Activated CD8-positive, alpha-beta T cell treated with anti-CD3 and anti-CD28 coated beads for 36 hours (primary cell): ENCODE data around the gene MYL6. TPM values are rescaled to one million over a fixed set of nuclear protein-coding genes. Genes with fewer than 3 reads are reported as not detected.

ENCODE experiments used
- ATAC-seq: fragments of 200-7000 bp; cut with Tn5 transposase; one replicate; pipeline ENCODE4 v1.10.0; 2021; ENCODE audit warnings: mild to moderate bottlenecking, moderate library complexity
- CTCF ChIA-PET: fragments of 350-600 bp; sonication (Branson Sonifier 250); formaldehyde crosslinking; loops from one replicate; lab custom pipeline; 2021; ENCODE audit warnings: antibody characterized with exemption; lab: Charles Lee
- POLR2A ChIA-PET: fragments of 350-600 bp; sonication (Branson Sonifier 250); formaldehyde crosslinking; loops from one replicate; lab custom pipeline; 2021; ENCODE audit warnings: antibody characterized with exemption; lab: Charles Lee
- DNase-seq: peaks from one replicate; pipeline ENCODE4 v3.0.0-alpha.2; 2020
- H3K27ac Mint-ChIP-seq: one replicate; pipeline ENCODE4 v1.8.0; 2021; ENCODE audit warnings: mild to moderate bottlenecking, mixed read lengths
- H3K27me3 Mint-ChIP-seq: one replicate; pipeline ENCODE4 v1.8.0; 2021; ENCODE audit warnings: mixed read lengths
- H3K36me3 Mint-ChIP-seq: one replicate; pipeline ENCODE4 v1.8.0; 2021; ENCODE audit warnings: low read depth, mixed read lengths
- H3K4me1 Mint-ChIP-seq: one replicate; pipeline ENCODE4 v1.8.0; 2021; ENCODE audit warnings: low read depth, mixed read lengths
- H3K4me3 Mint-ChIP-seq: one replicate; pipeline ENCODE4 v1.8.0; 2021; ENCODE audit warnings: mild to moderate bottlenecking, moderate library complexity, mixed read lengths
- H3K9me3 Mint-ChIP-seq: one replicate; pipeline ENCODE4 v1.8.0; 2021; ENCODE audit warnings: mixed read lengths
- intact Hi-C: fragments of 100-400 bp; cut with micrococcal nuclease; formaldehyde crosslinking; loops from one replicate; pipeline ENCODE4 v1.10.0; 2022
- total RNA-seq, 2 experiments: library from RNA; stranded (reverse); gene quantifications; one replicate each; pipeline ENCODE4 v1.2.3, GENCODE V29; 2021
- TF ChIP-seq, protein P1 (sequence below): fragments of 200-600 bp; IDR thresholded peaks from one replicate; pipeline ENCODE4 v1.8.0; 2022; ENCODE audit warnings: antibody characterized with exemption, mild to moderate bottlenecking

The MYL6 gene
- total RNA-seq, 2 experiments from 2014 or later = 647 to 663 TPM

DNA sequence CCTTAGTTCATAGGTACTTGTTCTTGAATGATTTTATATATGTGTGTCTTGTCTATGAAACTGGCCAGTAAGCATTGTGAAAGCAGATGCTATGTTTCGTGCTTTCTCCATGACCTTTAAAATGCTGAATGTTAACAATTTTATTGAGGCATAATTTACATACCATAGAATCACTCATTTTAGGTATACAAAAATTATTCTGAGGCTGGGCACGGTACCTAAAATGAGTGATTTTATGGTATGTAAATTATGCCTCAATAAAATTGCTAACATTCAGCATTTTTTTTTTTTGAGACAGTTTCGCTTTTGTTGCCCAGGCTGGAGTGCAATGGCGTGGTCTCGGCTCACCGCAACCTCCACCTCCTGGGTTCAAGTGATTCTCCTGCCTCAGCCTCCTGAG lies 23.3 kb upstream of the MYL6 start:
- Mint-ChIP-seq H3K4me3 (no peak overlapping the region), H3K4me1 (peaks cover 66% of the 10 kb centered on the region), H3K9me3 (no peaks in the 10 kb centered on the region), H3K27me3 (no peaks in the 10 kb centered on the region), H3K27ac (no peak overlapping the region), H3K36me3 (peaks cover 85% of the 10 kb centered on the region)
- CTCF ChIA-PET = interaction anchor here (4.1 kb wide), 1 partner anchor 8 kb away, joined by 18 read pairs; the partner anchor contains the start of gene ESYT1
- POLR2A ChIA-PET = interaction anchor here (0.9 to 1.3 kb wide), 3 partner anchors 10 to 17 kb away, joined by 3 to 4 read pairs (median 3); no protein-coding TSS in a partner anchor
- no peak for DNase-seq
- no peak for ATAC-seq
- intact Hi-C loops = no loop called here
- TF ChIP-seq, protein P1, sequence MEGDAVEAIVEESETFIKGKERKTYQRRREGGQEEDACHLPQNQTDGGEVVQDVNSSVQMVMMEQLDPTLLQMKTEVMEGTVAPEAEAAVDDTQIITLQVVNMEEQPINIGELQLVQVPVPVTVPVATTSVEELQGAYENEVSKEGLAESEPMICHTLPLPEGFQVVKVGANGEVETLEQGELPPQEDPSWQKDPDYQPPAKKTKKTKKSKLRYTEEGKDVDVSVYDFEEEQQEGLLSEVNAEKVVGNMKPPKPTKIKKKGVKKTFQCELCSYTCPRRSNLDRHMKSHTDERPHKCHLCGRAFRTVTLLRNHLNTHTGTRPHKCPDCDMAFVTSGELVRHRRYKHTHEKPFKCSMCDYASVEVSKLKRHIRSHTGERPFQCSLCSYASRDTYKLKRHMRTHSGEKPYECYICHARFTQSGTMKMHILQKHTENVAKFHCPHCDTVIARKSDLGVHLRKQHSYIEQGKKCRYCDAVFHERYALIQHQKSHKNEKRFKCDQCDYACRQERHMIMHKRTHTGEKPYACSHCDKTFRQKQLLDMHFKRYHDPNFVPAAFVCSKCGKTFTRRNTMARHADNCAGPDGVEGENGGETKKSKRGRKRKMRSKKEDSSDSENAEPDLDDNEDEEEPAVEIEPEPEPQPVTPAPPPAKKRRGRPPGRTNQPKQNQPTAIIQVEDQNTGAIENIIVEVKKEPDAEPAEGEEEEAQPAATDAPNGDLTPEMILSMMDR = no peak

DNA sequence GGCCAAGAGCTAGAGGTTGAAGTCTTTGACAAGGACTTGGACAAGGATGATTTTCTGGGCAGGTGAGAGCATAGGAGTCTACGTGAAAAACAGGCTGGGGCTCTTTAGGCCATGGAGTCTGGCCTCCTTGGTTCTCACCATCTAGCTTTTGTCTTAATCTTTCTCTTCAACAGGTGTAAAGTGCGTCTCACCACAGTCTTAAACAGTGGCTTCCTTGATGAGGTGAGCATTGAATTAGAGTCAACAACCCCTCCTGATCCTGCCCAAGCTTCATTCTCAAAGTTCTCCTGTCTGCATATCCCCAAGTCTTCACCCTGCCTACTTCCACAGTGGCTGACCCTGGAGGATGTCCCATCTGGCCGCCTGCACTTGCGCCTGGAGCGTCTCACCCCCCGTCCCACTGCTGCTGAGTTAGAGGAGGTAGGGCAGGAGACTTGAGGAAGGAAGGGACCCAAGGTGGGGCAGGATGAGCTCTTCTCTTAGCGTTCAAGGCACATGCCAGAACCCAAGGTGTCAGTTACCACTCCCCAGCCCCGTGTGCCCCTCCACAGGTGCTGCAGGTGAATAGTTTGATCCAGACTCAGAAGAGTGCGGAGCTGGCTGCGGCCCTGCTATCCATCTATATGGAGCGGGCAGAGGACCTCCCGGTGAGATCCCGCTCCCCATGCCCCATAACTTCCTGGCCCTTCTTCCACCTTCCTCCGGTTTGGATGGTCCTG lies 20.1 kb upstream of the MYL6 start:
- CTCF ChIA-PET = interaction anchor here (0.7 to 4.1 kb wide), 7 partner anchors 11 to 326 kb away, joined by 3 to 20 read pairs (median 4); partner anchors contain the start of genes ESYT1 and MYL6B
- intact Hi-C loops = no loop called here
- H3K27ac Mint-ChIP-seq = peak overlapping the region; percentile 71
- no peak overlapping the region for H3K4me3 Mint-ChIP-seq
- ATAC-seq = peak; percentile 15
- peaks cover 59% of the 10 kb centered on the region for H3K4me1 Mint-ChIP-seq
- H3K9me3 Mint-ChIP-seq = no peaks in the 10 kb centered on the region
- no peak for DNase-seq
- POLR2A ChIA-PET = interaction anchor here (0.6 to 2.6 kb wide), 12 partner anchors 9 to 196 kb away, joined by 3 to 12 read pairs (median 4); partner anchors contain the start of genes ESYT1, MYL6, MYL6B and PAN2
- TF ChIP-seq, protein P1 = no peak
- H3K36me3 Mint-ChIP-seq = peaks cover 81% of the 10 kb centered on the region
- no peaks in the 10 kb centered on the region for H3K27me3 Mint-ChIP-seq

DNA sequence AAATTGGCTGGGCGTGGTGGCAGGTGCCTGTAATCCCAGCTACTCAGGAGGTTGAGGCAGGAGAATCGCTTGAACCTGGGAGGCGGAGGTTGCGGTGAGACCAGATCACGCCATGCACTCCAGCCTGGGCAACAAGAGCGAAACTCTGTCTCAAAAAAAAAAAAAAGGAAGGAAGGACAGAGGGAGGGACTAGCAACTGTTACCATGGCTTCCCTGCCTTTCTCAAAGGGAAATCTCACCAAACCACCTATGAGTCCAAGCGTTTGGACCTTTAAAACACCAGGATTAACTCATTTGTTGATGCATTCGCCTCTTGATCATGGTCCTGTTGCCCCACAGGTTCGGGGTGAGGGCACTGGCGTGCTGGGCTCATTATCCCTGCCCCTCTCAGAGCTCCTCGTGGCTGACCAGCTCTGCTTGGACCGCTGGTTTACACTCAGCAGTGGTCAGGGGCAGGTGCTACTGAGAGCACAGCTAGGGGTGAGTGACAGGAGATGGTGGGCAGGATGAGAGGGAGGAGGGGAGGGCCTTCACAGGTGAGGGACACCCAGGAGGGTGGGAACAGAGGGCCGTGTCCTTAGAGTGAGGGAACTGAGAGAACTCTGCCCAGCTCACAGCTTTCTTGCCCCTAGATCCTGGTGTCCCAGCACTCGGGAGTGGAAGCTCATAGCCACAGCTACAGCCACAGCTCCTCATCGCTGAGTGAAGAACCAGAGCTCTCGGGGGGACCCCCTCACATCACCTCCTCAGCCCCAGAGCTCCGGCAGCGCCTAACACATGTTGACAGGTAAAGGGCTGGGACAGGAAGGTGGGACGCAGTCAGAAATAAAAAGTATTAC lies 16.0 kb upstream of the MYL6 start:
- no peak for DNase-seq
- H3K27me3 Mint-ChIP-seq = no peaks in the 10 kb centered on the region
- ChIA-PET POLR2A (interaction anchor here (0.9 to 3.3 kb wide), 4 partner anchors 9 to 13 kb away, joined by 3 to 23 read pairs (median 6); partner anchors contain the start of genes ESYT1 and MYL6B), CTCF (interaction anchor here (0.8 to 3.3 kb wide), 7 partner anchors 10 to 103 kb away, joined by 3 to 11 read pairs (median 3); partner anchors contain the start of genes ESYT1, MYL6B and ZC3H10)
- intact Hi-C loops = no loop called here
- H3K27ac Mint-ChIP-seq = peak overlapping the region; percentile 83
- H3K4me3 Mint-ChIP-seq = no peak overlapping the region
- no peaks in the 10 kb centered on the region for H3K9me3 Mint-ChIP-seq
- peaks cover 74% of the 10 kb centered on the region for H3K36me3 Mint-ChIP-seq
- TF ChIP-seq, protein P1 = no peak
- peaks cover 48% of the 10 kb centered on the region for H3K4me1 Mint-ChIP-seq
- no peak for ATAC-seq

DNA sequence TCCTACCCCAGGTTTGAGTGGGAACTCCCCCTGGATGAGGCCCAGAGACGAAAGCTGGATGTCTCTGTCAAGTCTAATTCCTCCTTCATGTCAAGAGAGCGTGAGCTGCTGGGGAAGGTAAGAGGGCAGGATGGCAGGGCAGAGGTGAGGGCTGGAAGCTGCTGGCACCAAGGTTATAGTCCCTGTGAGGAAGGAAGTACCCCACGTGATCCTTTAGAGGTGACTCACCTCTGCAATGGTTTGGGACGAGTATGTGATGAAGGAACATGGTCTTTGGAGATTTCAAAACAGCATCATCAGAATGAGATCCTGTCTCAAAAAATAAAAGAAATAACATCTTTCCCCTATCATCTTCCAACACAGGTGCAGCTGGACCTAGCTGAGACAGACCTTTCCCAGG lies 14.9 kb upstream of the MYL6 start:
- Mint-ChIP-seq H3K4me1 (peaks cover 38% of the 10 kb centered on the region), H3K36me3 (peaks cover 64% of the 10 kb centered on the region), H3K27ac (peak overlapping the region; percentile 83), H3K9me3 (no peaks in the 10 kb centered on the region), H3K27me3 (no peaks in the 10 kb centered on the region), H3K4me3 (no peak overlapping the region)
- DNase-seq (no peak), ATAC-seq (peak; percentile 61)
- intact Hi-C loops = no loop called here
- ChIA-PET POLR2A (interaction anchor here (0.7 to 3.3 kb wide), 6 partner anchors 9 to 56 kb away, joined by 3 to 23 read pairs (median 5); partner anchors contain the start of genes ESYT1, MYL6B and ZC3H10), CTCF (interaction anchor here (0.8 to 3.3 kb wide), 5 partner anchors 9 to 101 kb away, joined by 3 to 11 read pairs (median 3); partner anchors contain the start of genes MYL6B and SMARCC2)
- TF ChIP-seq, protein P1 = no peak
